ENCODE measurements around the gene GRIA1.

GRIA1 gene

GRCh38 chr5:153584960-153585359 lies 94.5 kb downstream of the GRIA1 start:
- no peak overlapping the region for H3K9ac ChIP-seq (ENCODE audit: low read depth, low read length, poor library complexity, severe bottlenecking)
- H3K4me2 ChIP-seq (ENCODE audit: low read depth, low read length, poor library complexity, severe bottlenecking) = no peak overlapping the region
- TF ChIP-seq EZH2phosphoT487 (IDR thresholded peaks at IDR 0.05; ENCODE audit: borderline replicate concordance) (no peak), CTCF (conservative IDR thresholded peaks at IDR 0.05; ENCODE audit: low read length) (no peak)
- H3F3A ChIP-seq (ENCODE audit: low read depth) = no peaks in the 10 kb centered on the region
- H3K9me3 ChIP-seq (ENCODE audit: insufficient read depth, low read depth, low read length) = no peaks in the 10 kb centered on the region
- no peaks in the 10 kb centered on the region for H3K36me3 ChIP-seq (ENCODE audit: insufficient read depth, low read length)
- no peak overlapping the region for H2AFZ ChIP-seq (ENCODE audit: low read length)
- H3K4me1 ChIP-seq (ENCODE audit: insufficient read depth, low read length, poor library complexity, severe bottlenecking) = no peaks in the 10 kb centered on the region
- H4K20me1 ChIP-seq (ENCODE audit: insufficient read depth, low read length, poor library complexity, severe bottlenecking) = no peaks in the 10 kb centered on the region
- no peaks in the 10 kb centered on the region for H3K79me2 ChIP-seq (ENCODE audit: insufficient read depth, low read length)
- H3K4me3 ChIP-seq (ENCODE audit: low read length, poor library complexity, severe bottlenecking) = no peak overlapping the region
- no peaks in the 10 kb centered on the region for H3K9me2 ChIP-seq (replicated peaks; ENCODE audit: low read depth, low read length)
- no peaks in the 10 kb centered on the region for H3K27me3 ChIP-seq (ENCODE audit: insufficient read depth, low read length, poor library complexity, severe bottlenecking)

- H3F3A ChIP-seq (ENCODE audit: low read depth) = no peaks in the 10 kb centered on the region
- no peaks in the 10 kb centered on the region for H3K4me1 ChIP-seq (ENCODE audit: insufficient read depth, low read length, poor library complexity, severe bottlenecking)
- H3K27me3 ChIP-seq (ENCODE audit: insufficient read depth, low read length, poor library complexity, severe bottlenecking) = no peaks in the 10 kb centered on the region
- no peak overlapping the region for H2AFZ ChIP-seq (ENCODE audit: low read length)
- no peak for TF ChIP-seq CTCF (conservative IDR thresholded peaks at IDR 0.05; ENCODE audit: low read length)
- TF ChIP-seq EZH2phosphoT487 (IDR thresholded peaks at IDR 0.05; ENCODE audit: borderline replicate concordance) = no peak
- no peaks in the 10 kb centered on the region for H3K36me3 ChIP-seq (ENCODE audit: insufficient read depth, low read length)
- no peaks in the 10 kb centered on the region for H3K9me3 ChIP-seq (ENCODE audit: insufficient read depth, low read depth, low read length)
- H3K4me3 ChIP-seq (ENCODE audit: low read length, poor library complexity, severe bottlenecking) = no peak overlapping the region
- H3K79me2 ChIP-seq (ENCODE audit: insufficient read depth, low read length) = no peaks in the 10 kb centered on the region
- H4K20me1 ChIP-seq (ENCODE audit: insufficient read depth, low read length, poor library complexity, severe bottlenecking) = no peaks in the 10 kb centered on the region
- no peak overlapping the region for H3K9ac ChIP-seq (ENCODE audit: low read depth, low read length, poor library complexity, severe bottlenecking)
- no peaks in the 10 kb centered on the region for H3K9me2 ChIP-seq (replicated peaks; ENCODE audit: low read depth, low read length)
- no peak overlapping the region for H3K4me2 ChIP-seq (ENCODE audit: low read depth, low read length, poor library complexity, severe bottlenecking)
Measured at GRCh38 chr5:153585622-153586277, 95.3 kb downstream of the GRIA1 start.

- TF ChIP-seq CTCF (conservative IDR thresholded peaks at IDR 0.05; ENCODE audit: low read length) = no peak
- TF ChIP-seq EZH2phosphoT487 (IDR thresholded peaks at IDR 0.05; ENCODE audit: borderline replicate concordance) = no peak
- no peaks in the 10 kb centered on the region for H3K9me2 ChIP-seq (replicated peaks; ENCODE audit: low read depth, low read length)
- H3K79me2 ChIP-seq (ENCODE audit: insufficient read depth, low read length) = no peaks in the 10 kb centered on the region
- H3K36me3 ChIP-seq (ENCODE audit: insufficient read depth, low read length) = no peaks in the 10 kb centered on the region
- H4K20me1 ChIP-seq (ENCODE audit: insufficient read depth, low read length, poor library complexity, severe bottlenecking) = no peaks in the 10 kb centered on the region
- no peak overlapping the region for H2AFZ ChIP-seq (ENCODE audit: low read length)
- no peaks in the 10 kb centered on the region for H3K27me3 ChIP-seq (ENCODE audit: insufficient read depth, low read length, poor library complexity, severe bottlenecking)
- no peak overlapping the region for H3K4me3 ChIP-seq (ENCODE audit: low read length, poor library complexity, severe bottlenecking)
- no peak overlapping the region for H3K9ac ChIP-seq (ENCODE audit: low read depth, low read length, poor library complexity, severe bottlenecking)
- no peak overlapping the region for H3K4me2 ChIP-seq (ENCODE audit: low read depth, low read length, poor library complexity, severe bottlenecking)
- H3F3A ChIP-seq (ENCODE audit: low read depth) = no peaks in the 10 kb centered on the region
- H3K9me3 ChIP-seq (ENCODE audit: insufficient read depth, low read depth, low read length) = no peaks in the 10 kb centered on the region
- no peaks in the 10 kb centered on the region for H3K4me1 ChIP-seq (ENCODE audit: insufficient read depth, low read length, poor library complexity, severe bottlenecking)
Measured at GRCh38 chr5:153592081-153592480, 101.6 kb downstream of the GRIA1 start.

All from Loucy (cell line).